Heart left ventricle (tissue), 16 donors: ENCODE data around the gene SUSD4. TPM values are rescaled to one million over a fixed set of nuclear protein-coding genes. Genes with fewer than 3 reads are reported as not detected.
A peak's percentile ranks its signal among the peaks of the same experiment; 100 is the strongest.

Source experiments
- ATAC-seq, 4 donors: fragments of 200-7000 bp; cut with Tn5 transposase; one replicate each; pipeline ENCODE4 v1.9.1; 2020 to 2022; ENCODE audit warnings: moderate library complexity in 4 of 4, mild to moderate bottlenecking in 3 of 4, moderate number of reproducible peaks in 1 of 4
- DNase-seq, 5 donors: peaks; one replicate each; pipeline ENCODE4 v3.0.0-alpha.2; 2020
- H3K27ac ChIP-seq, 12 donors: fragments of 200-600 bp; sonication (generic) in 4 of 12; one replicate each; pipeline versions ENCODE4 v1.5.0 to v1.8.0; 2016 to 2022; ENCODE audit warnings: mild to moderate bottlenecking in 2 of 12
- H3K27me3 ChIP-seq, 9 donors: fragments of 200-600 bp; sonication (generic) in 2 of 9; one replicate each; pipeline versions ENCODE4 v1.5.1 to v1.8.0; 2016 to 2022; ENCODE audit warnings: mild to moderate bottlenecking in 3 of 9
- H3K36me3 ChIP-seq, 9 donors: fragments of 200-600 bp; sonication (generic) in 2 of 9; one replicate each; pipeline versions ENCODE4 v1.5.0 to v1.8.0; 2018 to 2022; ENCODE audit warnings: mild to moderate bottlenecking in 2 of 9
- H3K4me1 ChIP-seq, 12 donors: fragments of 200-600 bp; sonication (generic) in 4 of 12; one replicate each; pipeline versions ENCODE4 v1.5.0 to v1.8.0; 2016 to 2022; ENCODE audit warnings: mild to moderate bottlenecking in 3 of 12
- H3K4me3 ChIP-seq, 12 donors: fragments of 200-600 bp; sonication (generic) in 4 of 12; one replicate each; pipeline versions ENCODE4 v1.5.0 to v1.8.0; 2017 to 2022; ENCODE audit warnings: mild to moderate bottlenecking in 9 of 12, moderate library complexity in 4 of 12
- H3K9me3 ChIP-seq, 12 donors: fragments of 200-600 bp; sonication (generic) in 4 of 12; one replicate each; pipeline versions ENCODE4 v1.5.0 to v1.8.0; 2016 to 2022; ENCODE audit warnings: mild to moderate bottlenecking in 1 of 12
- CTCF ChIP-seq, 12 donors: fragments of 200-600 bp; sonication (generic) in 4 of 12; IDR thresholded peaks; one replicate each; pipeline versions ENCODE4 v1.5.0 to v1.8.0; 2018 to 2022; ENCODE audit warnings: antibody characterized with exemption in 12 of 12, mild to moderate bottlenecking in 5 of 12
- POLR2A ChIP-seq, 2 donors: fragments of 450-650 bp; IDR thresholded peaks; one replicate each; pipeline ENCODE4 v1.6.1; 2017; ENCODE audit warnings: antibody characterized with exemption in 2 of 2, mild to moderate bottlenecking in 2 of 2, moderate library complexity in 2 of 2
- WGBS, 4 donors: extraction: QIAGEN DNeasy Blood & Tissue Kit in 2 of 4; methylation state at CpG; one replicate each; pipeline versions ENCODE4 v1.1.5 to v1.1.7; 2013 to 2018; 5-methylcytosine and 5-hydroxymethylcytosine counted together
- intact Hi-C, 10 donors: fragments of 100-400 bp; cut with DNase I; formaldehyde crosslinking; loops; one replicate each; pipeline versions ENCODE4 v1.11.1 to v1.14.2; 2022
- polyA plus RNA-seq, 2 donors: library from polyadenylated mRNA; stranded (reverse); fragments of 200-250 nt; gene quantifications; one replicate each; pipeline ENCODE4 v1.2.3, GENCODE V29; 2013
- total RNA-seq, 9 donors: library from RNA; depleted of rRNA in 2 of 9; stranded (reverse); fragments of >200 nt in 2 of 9; fragmentation: NEBNext Ultra II Directional in 3 of 9; extraction: Animal tissue kit (Norgen Biotek cat#: 25700) in 3 of 9; gene quantifications; one replicate each; pipeline versions ENCODE4 v1.1.0 to v1.2.4, GENCODE V29; 2016 to 2023
- donor health status: ischemic (EF 13 %, LVEDD 7.1; RV severe dilation, severe dysfunction).
- donor health status: healthy with polysubstance abuse.
- donor health status: DM: no; HTN: yes; CAD: no.
- donor health status: DM: no; HTN: no; CAD: no.
- donor health status: ischemic (EF 25% LVEDD 6.9; RV normal size, moderate dysfunction).
- donor health status: ischemic (EF 25% LVEDD 5.7; RV mildly dilated, moderate dysfunction).
- donor health status: healthy.
- donor health status: DM: yes; HTN: yes; CAD: no.
- donor health status: ischemic (EF 35%, LVEDD 5.7; RV mildly dilated, moderate dysfunction).
- donor health status: nonischemic (EF 11% LVEDD 7.7; RV severe dilation, severe dysfunction).
- donor health status: DM: yes; HTN: yes; CAD: no.
- donor health status: PGD.
- donor health status: ischemic (EF 29% LVEDD 5.4; RV normal size, mild dysfunction).
- donor health status: nonischemic (EF 23%, LVEDD 6.1; RV moderate dilation, normal function).

SUSD4 gene
- total and polyA plus RNA-seq, 11 donors: 0.40 to 27.2 (median 2.4) TPM

GRCh38 chr1:223242382-223242955, 121.5 kb downstream of the SUSD4 start:
- intact Hi-C loops: loop anchor here in 3 of 10 donors (5.0 kb wide), 1 partner anchor 110 kb away; no protein-coding TSS in a partner anchor
- 80 to 89% (median 83%) methylated on average over 6 of the region's 6 CpGs for WGBS, 4 donors
- H3K27ac ChIP-seq: no peak overlapping the region
- H3K27me3 ChIP-seq: no peaks in the 10 kb centered on the region
- ATAC-seq (no peak), DNase-seq (no peak)
- TF ChIP-seq CTCF (IDR thresholded peaks at IDR 0.05): no peak
- no peak for TF ChIP-seq POLR2A (IDR thresholded peaks at IDR 0.05)
- no peak overlapping the region for H3K4me3 ChIP-seq
- no peaks in the 10 kb centered on the region for H3K36me3 ChIP-seq
- peaks cover 0 to 16% (median 4%) of the 10 kb centered on the region in 12 donors for H3K9me3 ChIP-seq
- H3K4me1 ChIP-seq: no peaks in the 10 kb centered on the region

DNA sequence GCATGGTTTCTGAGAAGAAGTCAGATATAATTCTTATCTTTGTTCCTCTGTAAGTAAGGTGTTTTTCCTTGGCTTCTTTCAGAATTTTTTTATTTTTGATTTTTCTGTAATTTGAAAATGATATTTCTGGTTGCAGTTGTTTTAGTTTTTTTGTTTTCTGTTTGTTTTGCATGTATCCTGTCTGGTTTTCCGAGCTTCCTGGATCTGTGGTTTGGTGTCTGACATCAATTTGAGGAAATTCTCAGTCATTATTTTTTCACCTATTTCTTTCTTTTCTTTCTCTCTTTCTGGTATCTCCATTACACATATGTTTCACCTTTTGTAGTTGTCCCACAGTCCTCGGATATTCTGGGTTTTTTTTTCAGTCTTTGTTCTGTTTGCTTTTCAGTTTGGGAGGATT, 123.9 kb downstream of the SUSD4 start:
- DNase-seq (no peak), ATAC-seq (no peak)
- H3K4me3 ChIP-seq: no peak overlapping the region
- WGBS, 4 donors: 54 to 78% (median 62%) methylated on average over 2 of the region's 2 CpGs
- no peak overlapping the region for H3K27ac ChIP-seq
- H3K36me3 ChIP-seq: no peaks in the 10 kb centered on the region
- intact Hi-C loops: loop anchor here in 3 of 10 donors (5.0 kb wide), 1 partner anchor 108 kb away; no protein-coding TSS in a partner anchor
- H3K27me3 ChIP-seq: no peaks in the 10 kb centered on the region
- no peaks in the 10 kb centered on the region for H3K4me1 ChIP-seq
- H3K9me3 ChIP-seq: peaks cover 0 to 38% (median 12%) of the 10 kb centered on the region in 12 donors
- TF ChIP-seq CTCF (IDR thresholded peaks at IDR 0.05): no peak
- no peak for TF ChIP-seq POLR2A (IDR thresholded peaks at IDR 0.05)

DNA sequence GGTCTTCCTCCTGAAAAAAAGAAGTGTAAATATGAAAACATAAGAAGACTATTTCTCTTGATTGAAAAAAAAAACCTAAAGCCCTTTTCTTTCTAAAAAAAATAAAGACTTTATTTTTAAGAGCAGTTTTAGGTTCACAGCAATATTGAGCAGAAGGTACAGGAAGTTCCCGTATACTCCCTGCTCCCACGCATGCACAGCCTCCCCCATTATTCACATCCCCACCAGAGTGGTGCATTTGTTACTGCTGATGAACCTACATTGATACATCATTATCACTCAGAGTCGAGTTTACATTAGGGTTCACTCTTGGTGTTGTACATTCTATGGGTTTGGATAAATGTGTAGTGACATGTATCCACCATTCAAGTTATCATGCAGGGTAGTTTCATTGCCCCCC, 128.9 kb downstream of the SUSD4 start:
- Histone ChIP-seq H3K4me1 (peaks cover 0 to 22% (median 14%) of the 10 kb centered on the region in 12 donors), H3K4me3 (no peak overlapping the region), H3K27ac (no peak overlapping the region), H3K36me3 (no peaks in the 10 kb centered on the region), H3K27me3 (no peaks in the 10 kb centered on the region), H3K9me3 (peaks cover 0 to 38% (median 12%) of the 10 kb centered on the region in 12 donors)
- no peak for ATAC-seq
- intact Hi-C loops: no loop called here
- TF ChIP-seq CTCF (IDR thresholded peaks at IDR 0.05) (no peak), POLR2A (IDR thresholded peaks at IDR 0.05) (no peak)
- no peak for DNase-seq
- 60 to 68% (median 64%) methylated on average over 3 of the region's 3 CpGs for WGBS, 4 donors

DNA sequence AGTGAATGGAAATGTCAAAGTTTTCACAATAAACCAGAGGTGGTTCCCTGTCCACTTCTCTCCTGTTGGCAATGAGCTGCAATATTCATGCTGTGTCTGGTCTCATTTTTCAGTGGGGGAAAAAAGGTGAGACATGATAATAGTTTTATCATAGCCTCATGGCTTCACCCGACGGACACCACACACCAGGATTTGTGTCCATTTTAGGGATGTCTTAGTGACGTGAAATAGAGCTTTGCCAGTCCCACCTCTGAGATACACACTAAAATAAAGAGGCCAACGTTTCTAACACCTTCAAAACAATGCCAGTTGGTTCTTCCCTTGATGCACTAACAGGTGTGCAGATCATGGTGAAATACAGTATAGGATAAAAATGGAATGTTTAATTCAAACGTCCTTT, 129.4 kb downstream of the SUSD4 start:
- peak overlapping the region in 1 of 12 donors; percentile 43 for H3K27ac ChIP-seq
- no peak for ATAC-seq

More for the DNA sequence above, 129.4 kb downstream of the SUSD4 start:
- H3K36me3 ChIP-seq: no peaks in the 10 kb centered on the region
- H3K9me3 ChIP-seq: peaks cover 0 to 38% (median 12%) of the 10 kb centered on the region in 12 donors
- 71 to 79% (median 76%) methylated on average over 5 of the region's 5 CpGs for WGBS, 4 donors
- TF ChIP-seq CTCF (IDR thresholded peaks at IDR 0.05): no peak
- peaks cover 0 to 22% (median 14%) of the 10 kb centered on the region in 12 donors for H3K4me1 ChIP-seq
- no peak overlapping the region for H3K4me3 ChIP-seq
- intact Hi-C loops: loop anchor here in 1 of 10 donors (5.0 kb wide), 1 partner anchor 128 kb away; the partner anchor contains the start of gene SUSD4
- no peak for DNase-seq
- no peaks in the 10 kb centered on the region for H3K27me3 ChIP-seq
